D721Med (cell line): Measurements from ENCODE around the gene PAM16.

Experiments
- DNase-seq: peaks from one replicate; pipeline ENCODE4 v3.0.0; 2011; ENCODE audit warnings: low spot score; ENCODE audit not compliant: insufficient read length
- FAIRE-seq: peaks from 2 replicates; lab custom pipeline; 2011; peaks lifted over from hg19 to GRCh38; lab: Jason Lieb, UNC
- CTCF ChIP-seq: IDR thresholded peaks from 2 replicates; pipeline ENCODE4 v1.5.1; 2012; ENCODE audit warnings: mild to moderate bottlenecking, control low read depth; ENCODE audit not compliant: insufficient read depth; ENCODE audit errors: missing control alignments

PAM16 gene

GRCh38 chr16:4386451-4386805 lies 35.3 kb upstream of the PAM16 start:
- FAIRE-seq: no peak
- no peak for DNase-seq
- TF ChIP-seq CTCF: no peak

GRCh38 chr16:4385789-4386450 lies 34.8 kb upstream of the PAM16 start:
- no peak for TF ChIP-seq CTCF
- DNase-seq: no peak
- FAIRE-seq: no peak

GRCh38 chr16:4385066-4385788 lies 34.1 kb upstream of the PAM16 start:
- FAIRE-seq: no peak
- no peak for TF ChIP-seq CTCF
- no peak for DNase-seq

- no peak for DNase-seq
- TF ChIP-seq CTCF: no peak
- FAIRE-seq: no peak
These were observed 33.4 kb upstream of the PAM16 start for GRCh38 chr16:4384509-4384942.

GRCh38 chr16:4383591-4384444 lies 32.7 kb upstream of the PAM16 start:
- DNase-seq: no peak
- no peak for TF ChIP-seq CTCF
- no peak for FAIRE-seq

GRCh38 chr16:4382795-4383357 lies 31.8 kb upstream of the PAM16 start:
- FAIRE-seq: no peak
- DNase-seq: no peak
- no peak for TF ChIP-seq CTCF
